GM19324 (cell line): ENCODE data around the gene DNAJC25.

Experiments
- ATAC-seq: cut with Tn5 transposase; IDR thresholded peaks from one replicate; pipeline ENCODE4 v1.9.1; 2021; ENCODE audit warnings: mild to moderate bottlenecking, moderate library complexity; ENCODE audit not compliant: unreplicated experiment, low FRiP score

DNAJC25 gene

DNA sequence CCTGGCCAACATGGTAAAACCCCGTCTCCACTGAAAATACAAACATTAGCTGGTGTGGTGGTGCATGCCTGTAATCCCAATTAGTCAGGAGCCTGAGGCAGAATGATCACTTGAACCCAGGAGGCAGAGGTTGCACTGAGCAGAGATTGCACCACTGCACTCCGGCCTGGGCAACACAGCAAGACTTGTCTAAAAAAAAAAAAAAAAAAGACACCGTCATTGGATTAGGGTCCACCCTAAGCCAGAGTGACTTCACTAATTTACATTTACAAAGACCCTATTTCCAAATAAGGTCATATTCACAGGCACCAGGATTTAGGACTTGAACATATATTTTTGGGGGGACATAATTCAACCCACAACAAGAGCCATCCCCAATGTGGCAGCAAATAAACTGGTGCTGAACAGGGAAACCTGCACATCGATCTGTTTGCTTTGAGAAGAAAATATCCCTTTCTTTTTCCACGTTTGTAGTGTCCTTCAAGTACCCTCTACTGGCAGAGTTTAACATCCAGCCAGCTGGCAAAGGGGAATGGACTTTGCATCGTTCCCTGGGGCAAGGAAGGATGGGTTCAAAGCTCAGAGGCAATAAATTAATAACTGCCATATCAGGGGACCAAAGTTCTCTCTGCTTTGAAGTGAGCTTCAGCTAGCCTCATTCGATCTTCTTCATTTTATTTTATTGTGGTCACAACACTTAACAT is 3.7 kb upstream of the DNAJC25 start:
- no peak for ATAC-seq

DNA sequence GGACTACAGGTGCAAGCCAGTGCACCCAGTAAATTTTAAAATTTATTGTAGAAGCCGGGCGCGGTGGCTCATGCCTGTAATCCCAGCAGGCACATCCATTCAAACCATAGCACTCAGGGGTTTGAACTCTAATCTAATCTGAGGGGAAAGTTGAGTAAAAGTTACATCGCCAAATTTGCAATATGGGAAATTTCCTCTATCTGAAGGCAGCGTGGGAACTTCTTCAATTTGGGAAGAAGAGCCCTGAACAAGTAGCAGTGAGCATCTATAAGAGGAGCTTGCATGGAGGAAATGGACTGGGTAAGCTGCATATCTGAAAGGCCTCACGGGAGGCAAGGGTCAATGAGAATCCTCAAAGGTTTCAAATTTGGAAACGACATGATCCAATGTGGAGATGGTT is 2.7 kb upstream of the DNAJC25 start:
- no peak for ATAC-seq

DNA sequence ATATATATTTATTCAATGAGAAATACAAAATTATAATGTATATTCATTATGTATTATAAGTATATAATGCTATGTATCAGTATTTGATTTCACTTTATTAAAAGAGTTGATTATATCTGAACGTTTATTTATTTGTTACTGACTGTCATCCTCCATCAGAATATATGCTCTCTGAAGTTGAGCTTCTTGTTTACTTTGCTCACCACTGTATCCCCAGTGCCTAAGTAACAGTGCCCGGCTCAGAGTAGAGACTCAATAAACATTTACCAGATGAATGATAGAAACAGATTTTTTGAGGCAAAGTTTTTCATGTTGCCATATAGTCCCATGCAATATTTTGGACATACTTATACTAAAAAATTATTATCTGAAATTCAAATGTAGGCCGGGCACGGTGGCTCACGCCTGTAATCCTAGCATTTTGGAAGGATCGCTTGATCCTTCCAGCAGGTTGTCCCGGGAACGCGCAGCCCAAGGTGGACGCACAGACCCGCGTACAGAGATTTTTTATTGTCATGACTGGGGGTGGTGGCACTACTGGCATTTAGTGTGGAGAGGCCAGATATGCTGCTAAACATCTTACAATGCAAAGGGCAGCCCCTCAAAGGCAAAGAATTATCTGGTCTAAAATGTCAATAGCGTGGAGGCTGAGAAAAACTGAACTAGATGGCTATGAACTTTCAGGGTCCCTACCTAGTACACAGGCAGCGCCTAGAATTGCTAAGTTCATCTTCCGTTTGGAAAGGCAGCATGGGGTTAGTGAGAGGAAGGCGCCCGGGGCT is 761 bp upstream of the DNAJC25 start:
- ATAC-seq: peak; percentile 14

DNA sequence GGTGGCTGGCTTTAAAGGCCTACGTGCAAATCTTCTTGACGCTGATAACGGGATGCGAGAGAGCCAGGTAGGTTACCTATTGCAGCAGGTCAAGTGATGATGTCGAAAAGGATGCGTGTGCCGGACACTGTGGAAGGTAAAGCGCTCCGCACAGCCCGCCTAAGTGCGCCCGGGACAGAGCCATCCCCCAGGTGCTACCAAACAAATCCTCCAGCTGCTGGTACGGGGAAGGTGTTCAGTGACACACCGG is 245 bp upstream of the DNAJC25 start:
- no peak for ATAC-seq

DNA sequence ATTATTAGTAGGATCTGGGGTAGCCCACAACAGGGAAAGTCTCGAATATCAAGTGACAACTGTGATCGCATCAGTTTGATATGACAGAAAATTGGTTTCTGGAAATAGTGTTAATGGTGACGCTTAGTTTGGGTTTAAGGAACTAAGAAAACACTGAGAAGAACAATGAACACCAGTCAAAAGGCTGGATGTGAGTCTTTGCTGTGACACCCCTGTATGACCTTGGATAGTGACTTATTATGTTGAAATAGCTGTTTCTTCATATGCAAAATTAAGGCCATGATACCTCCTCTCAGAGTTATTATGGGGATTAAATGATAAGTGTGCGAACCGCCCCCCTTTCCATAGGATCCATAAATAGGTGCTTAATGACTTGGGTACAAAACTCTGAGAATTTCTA is 926 bp downstream of the DNAJC25 start:
- no peak for ATAC-seq

DNA sequence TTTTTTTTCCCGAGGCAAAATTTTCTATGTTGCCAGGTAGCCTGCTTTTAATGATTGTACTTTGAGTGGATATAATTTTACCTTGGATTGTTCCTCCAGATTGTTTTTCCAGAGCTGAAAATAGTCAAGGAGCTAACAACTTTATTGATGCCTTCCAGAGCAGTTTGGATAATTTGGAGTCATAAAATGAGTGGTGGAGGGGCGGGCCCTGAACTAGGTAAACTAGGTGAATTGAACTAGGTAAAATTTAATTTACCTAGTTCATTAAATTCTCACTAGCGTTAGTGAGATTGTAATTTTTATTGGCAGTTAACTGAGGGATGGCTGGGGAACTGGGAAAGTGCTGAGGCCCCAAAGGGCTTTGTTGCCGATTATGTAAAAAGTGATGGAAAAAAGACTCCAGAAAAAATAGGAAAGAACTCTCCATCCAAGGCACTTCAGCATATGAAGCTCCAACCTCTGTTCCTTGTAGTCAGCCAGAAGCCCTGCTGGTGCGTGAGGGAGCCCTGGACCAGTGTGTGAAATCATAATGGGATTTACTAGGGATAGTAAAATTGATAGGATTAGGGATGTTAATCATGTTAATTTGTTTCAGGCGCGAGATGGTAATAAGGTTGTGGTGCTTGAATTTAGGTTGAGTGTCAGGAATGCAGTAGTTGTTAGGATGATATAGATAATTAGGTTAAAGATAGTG is 1.7 kb downstream of the DNAJC25 start:
- no peak for ATAC-seq

DNA sequence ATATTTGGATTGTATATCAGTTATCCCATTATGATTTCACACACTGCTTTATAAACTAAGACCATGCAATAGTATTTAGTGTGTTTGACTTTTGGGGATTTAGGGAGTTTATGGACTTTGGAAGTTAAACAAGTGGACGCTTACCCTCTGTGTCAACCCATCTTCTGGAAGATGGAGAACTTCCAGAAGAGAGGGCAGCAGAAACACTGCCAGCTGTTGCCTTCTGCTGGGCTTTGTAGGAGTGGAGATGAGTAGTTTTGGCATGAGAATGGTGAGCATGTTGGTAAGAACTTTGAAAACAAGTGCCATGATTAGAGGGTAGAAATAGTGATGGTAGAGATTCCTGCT is 2.2 kb downstream of the DNAJC25 start:
- no peak for ATAC-seq

DNA sequence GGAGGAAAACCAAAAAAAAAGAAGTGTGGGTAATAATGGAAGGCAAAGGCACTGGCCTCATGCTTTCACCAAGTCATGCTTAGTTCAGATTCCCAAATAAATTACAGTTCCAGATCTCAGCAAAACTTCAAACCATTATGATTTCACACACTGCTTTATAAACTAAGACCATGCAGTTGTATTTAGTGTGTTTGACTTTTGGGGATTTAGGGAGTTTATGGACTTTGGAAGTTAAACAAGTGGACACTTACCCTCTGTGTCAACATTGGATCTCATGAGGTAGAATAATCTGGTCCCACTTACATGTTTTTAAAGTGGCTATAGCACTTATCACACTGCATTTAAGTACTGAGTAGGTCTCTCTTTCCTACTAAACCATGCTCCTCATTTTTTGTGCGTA is 3.7 kb downstream of the DNAJC25 start:
- no peak for ATAC-seq

DNA sequence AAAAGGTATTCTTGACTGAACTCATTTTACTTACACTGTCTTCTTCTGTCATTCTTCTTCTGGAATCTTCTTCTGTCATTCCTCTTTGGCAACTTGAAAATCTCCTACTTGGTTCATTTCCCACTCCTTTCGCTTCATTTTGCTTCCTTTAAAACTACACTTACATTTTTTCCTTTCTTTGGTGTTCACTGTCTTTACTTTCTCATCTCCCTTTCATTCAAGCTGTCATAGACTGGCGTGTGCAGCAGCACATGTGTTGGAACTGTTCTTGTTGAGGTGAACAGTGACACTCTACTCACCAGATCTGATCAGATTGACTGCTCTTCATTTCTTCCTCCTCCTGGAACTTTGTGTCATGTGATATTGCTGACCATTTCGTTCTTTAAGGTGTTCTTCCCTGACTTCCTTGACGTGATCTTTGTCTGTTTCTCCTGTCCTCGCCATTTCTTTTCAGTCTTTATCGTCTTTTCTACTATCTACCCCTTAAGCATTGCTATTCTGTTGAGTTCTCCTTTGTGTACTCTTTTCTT is 6.4 kb downstream of the DNAJC25 start:
- ATAC-seq: no peak

DNA sequence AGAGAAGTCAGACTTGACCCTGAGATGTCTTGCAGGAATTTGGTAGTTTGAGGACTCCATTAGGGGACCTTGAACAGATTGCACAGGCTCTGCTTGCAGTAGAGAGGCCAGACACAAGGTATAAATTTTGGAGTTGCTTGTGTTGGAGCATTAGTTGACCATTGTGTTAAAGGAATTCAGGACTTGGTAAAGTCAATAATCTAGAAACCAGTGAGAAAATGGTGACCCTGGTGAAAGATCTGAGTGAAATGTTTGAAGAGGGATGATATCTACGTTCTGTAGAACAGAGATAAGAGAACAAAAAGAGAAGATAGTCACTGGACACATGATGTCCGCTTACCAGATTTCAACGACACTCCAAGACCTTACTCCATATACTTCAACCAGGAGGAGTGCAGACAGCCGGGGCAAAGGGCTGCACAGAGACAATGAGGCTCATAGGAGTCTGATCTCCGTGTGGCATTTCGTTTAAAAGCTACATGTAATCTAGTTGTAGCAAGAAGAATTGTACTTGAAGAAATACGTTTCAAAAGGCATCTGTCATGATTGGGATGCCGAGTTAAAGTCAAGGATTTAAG is 13.2 kb downstream of the DNAJC25 start:
- no peak for ATAC-seq

DNA sequence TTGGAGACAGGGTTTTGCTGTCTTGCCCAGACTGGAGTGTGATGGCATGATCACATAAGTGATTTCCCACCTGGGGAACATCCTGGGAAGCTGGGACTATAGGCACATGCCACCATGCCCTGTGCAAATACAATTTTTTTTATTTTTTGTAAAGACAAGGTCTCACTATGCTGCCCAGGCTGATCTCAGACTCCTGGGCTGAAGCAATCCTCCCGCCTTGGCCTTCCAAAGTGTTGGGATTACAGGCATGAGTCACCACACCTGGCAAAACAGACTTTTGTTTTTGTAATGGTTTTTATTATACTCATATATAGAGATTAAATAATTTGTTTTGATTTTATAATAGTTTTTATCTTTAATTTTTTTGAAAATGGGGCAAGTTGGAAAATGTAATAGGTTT is 14.7 kb downstream of the DNAJC25 start:
- ATAC-seq: no peak

DNA sequence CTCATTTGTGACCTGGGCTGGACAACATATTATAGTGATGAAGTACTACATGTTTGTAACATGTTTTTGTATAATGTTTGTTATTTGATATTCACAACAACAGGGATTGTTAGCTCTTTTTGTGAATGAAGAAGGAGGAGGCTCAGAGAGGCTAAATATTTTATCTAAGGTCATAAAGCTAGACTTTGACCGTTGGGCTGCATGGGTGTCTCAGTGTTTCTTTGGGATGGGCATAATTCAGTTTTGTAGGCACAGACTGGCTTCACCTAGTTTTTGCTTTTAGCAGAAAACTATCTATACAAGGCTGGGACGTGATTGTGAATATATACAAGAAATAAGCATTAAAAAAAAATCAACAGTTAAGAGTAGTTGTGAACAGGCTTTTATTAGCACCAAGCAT is 15.3 kb downstream of the DNAJC25 start:
- no peak for ATAC-seq

DNA sequence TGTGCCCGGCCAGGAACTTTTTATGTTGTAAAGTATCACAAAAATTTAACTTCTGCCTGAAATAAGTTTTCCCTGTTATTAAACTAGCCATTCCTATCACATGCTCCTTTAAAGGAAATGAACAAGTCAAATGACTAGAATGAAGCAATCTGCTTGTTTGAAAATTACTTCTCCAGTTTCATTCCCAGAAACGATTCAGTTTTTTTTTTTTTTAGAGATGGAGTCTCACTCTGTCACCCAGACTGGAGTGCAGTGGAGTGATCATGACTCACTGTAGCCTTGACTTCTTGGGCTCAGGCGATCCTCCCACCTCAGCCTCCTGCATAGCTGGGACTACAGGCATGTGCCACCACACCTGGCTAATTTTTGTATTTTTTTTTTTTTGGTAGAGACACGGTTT is 16.9 kb downstream of the DNAJC25 start:
- no peak for ATAC-seq

DNA sequence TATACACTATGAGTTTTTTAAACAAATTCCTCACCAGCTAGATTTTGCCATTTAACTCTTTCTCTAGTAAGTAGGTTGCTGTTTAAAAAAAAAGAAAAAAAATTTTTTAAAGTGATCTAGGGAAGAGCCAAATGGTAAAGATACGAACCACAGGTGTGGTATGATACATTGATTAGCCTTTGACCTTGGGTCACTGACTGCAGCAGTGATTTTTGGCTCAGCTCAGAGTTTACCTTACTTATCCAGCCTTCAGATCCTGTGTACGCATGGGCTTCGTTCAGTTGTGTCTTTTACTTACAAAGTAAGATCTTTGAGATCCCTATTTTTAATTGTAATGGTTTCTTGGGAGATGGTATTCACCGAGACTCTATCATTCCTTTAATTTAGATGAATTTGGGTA is 17.9 kb downstream of the DNAJC25 start:
- ATAC-seq: no peak

DNA sequence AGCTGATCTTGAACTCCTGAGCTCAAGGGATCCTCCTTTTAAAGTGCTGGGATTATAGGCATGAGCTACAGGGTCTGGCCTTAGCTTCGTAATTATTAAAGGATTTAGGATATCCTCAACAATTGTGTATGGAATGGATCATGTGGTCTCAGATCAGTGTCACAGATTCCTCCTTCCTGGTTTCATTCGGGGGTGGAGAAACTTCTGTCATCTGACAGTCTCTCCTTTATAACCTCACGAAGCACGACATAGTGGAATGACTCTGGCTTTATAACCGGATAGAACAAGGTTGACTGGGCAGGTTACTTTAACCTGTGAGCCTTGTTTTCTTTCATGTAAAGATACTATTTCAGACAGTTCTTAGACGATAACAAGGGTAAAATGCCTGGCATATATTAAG is 25.9 kb downstream of the DNAJC25 start:
- no peak for ATAC-seq

DNA sequence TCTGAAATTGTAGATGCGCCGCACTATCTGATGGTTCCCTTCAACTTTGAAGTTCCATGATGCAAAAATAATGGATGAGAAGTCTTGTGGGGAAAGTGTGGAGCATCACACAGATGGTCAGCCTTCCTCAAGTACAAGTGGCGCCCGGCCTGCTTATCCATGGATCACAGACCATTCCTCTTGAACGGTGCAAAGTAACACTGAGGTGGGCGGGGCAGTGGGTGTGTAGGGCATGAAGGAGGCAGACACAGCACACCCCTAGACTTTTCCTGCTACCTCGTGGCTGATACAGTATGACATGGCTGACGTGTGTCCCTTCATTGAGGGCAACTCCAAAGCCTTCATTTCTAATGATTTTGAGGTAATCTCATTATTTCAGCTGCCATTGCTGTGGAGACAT is 27.8 kb downstream of the DNAJC25 start:
- no peak for ATAC-seq

DNA sequence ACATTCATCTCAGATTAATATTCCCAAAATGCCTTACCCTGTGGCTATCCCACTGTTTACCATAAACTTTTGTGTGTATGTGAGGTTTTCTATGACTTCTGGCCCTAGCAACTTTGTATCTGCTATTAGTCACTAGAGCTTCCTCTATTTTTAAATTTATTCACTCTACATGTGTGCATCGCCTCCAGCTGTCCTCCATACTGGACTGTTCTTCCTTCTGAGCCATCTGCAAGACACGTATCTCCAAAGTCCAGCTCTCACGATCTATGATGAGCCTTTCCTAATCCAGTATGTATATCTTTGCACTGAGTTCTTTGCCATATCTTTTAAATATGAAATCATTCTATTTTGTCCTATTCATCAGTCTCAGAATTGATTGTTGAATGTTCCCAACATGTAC is 28.6 kb downstream of the DNAJC25 start:
- ATAC-seq: no peak

DNA sequence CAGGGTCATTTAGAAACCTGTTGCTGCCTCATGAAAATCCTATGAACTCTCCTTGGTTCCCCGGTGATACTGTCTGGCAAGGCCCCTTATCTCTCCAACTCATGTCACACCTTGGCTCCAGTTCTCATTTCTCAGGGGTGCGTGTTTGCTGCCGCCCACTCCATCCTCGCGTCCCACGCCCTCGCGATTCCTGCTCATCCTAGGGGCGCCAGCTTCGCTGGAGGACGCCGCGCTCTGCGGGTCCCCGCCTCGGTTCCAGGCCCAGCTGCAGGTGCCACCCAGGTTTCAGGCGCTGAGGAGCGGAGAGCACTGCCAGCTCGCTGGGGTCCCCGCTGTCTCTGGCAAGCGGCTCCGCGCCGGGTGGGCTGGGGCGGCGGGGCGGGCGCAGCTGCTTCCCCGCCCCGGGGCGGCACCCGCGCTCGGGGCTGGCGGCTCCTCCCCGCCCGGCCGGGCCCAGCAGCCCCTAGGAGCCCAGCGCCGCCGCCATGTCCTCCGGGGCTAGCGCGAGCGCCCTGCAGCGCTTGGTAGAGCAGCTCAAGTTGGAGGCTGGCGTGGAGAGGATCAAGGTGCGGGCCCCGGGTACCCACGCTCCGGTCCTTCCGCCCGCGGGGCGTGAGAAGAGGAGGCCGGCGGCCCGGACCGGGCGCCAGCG is 30.1 kb downstream of the DNAJC25 start, which contains the start of gene GNG10:
Gene GNG10 (plus strand): TSS at position 456 of the 652 bp plus-strand sequence. CDS start 30 bp downstream, at position 486.
- peak; percentile 93 for ATAC-seq

DNA sequence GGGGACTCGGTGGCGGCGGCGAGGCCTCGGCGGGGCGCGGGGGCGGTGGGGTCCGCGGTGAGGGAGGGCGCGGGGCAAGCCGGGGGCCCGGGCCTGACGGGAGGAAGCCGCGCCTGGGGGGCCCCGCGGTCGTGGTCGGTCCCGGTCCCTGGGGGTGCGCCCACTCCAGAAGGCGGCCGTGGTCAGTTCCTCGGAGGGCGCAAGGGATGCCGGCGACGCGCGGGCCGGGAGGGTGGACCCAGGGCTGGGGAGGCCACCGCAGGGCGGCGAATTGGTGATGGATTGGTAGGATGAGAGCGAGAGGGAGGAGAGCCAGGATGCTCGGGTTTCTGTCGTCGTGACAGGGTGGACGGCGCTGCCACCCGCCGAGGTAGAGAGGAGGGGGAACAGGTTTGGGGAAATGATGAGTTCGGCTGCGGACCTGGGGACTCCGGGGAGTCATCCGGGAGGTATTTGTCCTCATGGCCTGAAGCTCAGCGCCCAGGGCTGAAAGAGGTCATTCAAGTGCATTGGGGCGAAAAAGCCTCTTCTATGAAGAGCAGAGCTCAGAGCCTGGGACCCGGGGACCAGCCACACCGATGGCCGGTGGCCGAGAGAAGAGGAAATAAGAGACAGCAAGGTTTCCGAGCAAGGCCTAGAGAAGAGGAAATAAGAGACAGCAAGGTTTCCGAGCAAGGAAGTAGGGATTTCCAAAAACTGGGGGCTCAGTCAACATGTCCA is 30.8 kb downstream of the DNAJC25 start:
- peak; percentile 35 for ATAC-seq
